ENCODE data around the gene CPNE9. TPM values are rescaled to one million over a fixed set of nuclear protein-coding genes. Genes with fewer than 3 reads are reported as not detected.

The CPNE9 gene
- total and polyA plus RNA-seq, 2 experiments from 2014 or later = 7.0 to 8.8 TPM

GRCh38 chr3:9747267-9747666 is 43.6 kb downstream of the CPNE9 start (continued):
- no peak for TF ChIP-seq CTCF (conservative IDR thresholded peaks at IDR 0.05; ENCODE audit: low read depth in 2 of 2)
- TF ChIP-seq ZNF331 (CRISPR knock-in tag; IDR thresholded peaks at IDR 0.05; ENCODE audit: low read depth) = no peak
- no peak for TF ChIP-seq ETS1 (IDR thresholded peaks at IDR 0.05)
- TF ChIP-seq EZH2 (IDR thresholded peaks at IDR 0.05; ENCODE audit: low read depth, unreplicated experiment) = no peak

- Histone ChIP-seq H3K9me2 (ENCODE audit: insufficient read depth) (no peaks in the 10 kb centered on the region; the same call in 1 of the 2 replicates), H3K27ac (ENCODE audit: low read depth) (no peak overlapping the region), H3K36me3 (ENCODE audit: insufficient read depth) (peaks cover 21% of the 10 kb centered on the region), H2AFZ (no peak overlapping the region), H3K4me2 (no peak overlapping the region), H3K4me3 (no peak overlapping the region), H3F3A (replicated peaks; ENCODE audit: low read depth) (peaks cover 20% of the 10 kb centered on the region), H3K79me2 (replicated peaks; ENCODE audit: insufficient read depth) (peaks cover 12% of the 10 kb centered on the region), H3K4me1 (ENCODE audit: insufficient read depth) (peaks cover 9% of the 10 kb centered on the region; the same call in 1 of the 2 replicates), H4K20me1 (replicated peaks; ENCODE audit: insufficient read depth) (no peaks in the 10 kb centered on the region), H3K27me3 (ENCODE audit: insufficient read depth) (no peaks in the 10 kb centered on the region)
- DNase-seq (ENCODE audit: low spot score) (no peak), ATAC-seq (no peak)
- no peak overlapping the region for H3K4me3 Mint-ChIP-seq
- peaks cover 3% of the 10 kb centered on the region; the same call in 2 of the 3 replicates for H3K4me1 Mint-ChIP-seq
- H3K36me3 Mint-ChIP-seq (ENCODE audit: low read depth) = peaks cover 78% of the 10 kb centered on the region
- peaks cover 11% of the 10 kb centered on the region for H3K27me3 Mint-ChIP-seq (ENCODE audit: insufficient read depth, low read depth, poor library complexity)
- no peak overlapping the region for H3K27ac Mint-ChIP-seq
- TF ChIP-seq CTCF (conservative IDR thresholded peaks at IDR 0.05; ENCODE audit: low read depth in 2 of 2) (no peak), ZNF331 (CRISPR knock-in tag; IDR thresholded peaks at IDR 0.05; ENCODE audit: low read depth) (no peak), ETS1 (IDR thresholded peaks at IDR 0.05) (no peak)
- no peaks in the 10 kb centered on the region for H3K9me3 Mint-ChIP-seq
Measured at GRCh38 chr3:9748031-9748430, 44.4 kb downstream of the CPNE9 start.

- ATAC-seq = peak; percentile 44
- no peak for DNase-seq (ENCODE audit: low spot score)
- peaks cover 12% of the 10 kb centered on the region for H3K79me2 ChIP-seq (replicated peaks; ENCODE audit: insufficient read depth)
- H3K36me3 ChIP-seq (ENCODE audit: insufficient read depth) = peaks cover 21% of the 10 kb centered on the region
- no peaks in the 10 kb centered on the region; the same call in 1 of the 2 replicates for H3K9me2 ChIP-seq (ENCODE audit: insufficient read depth)
- H3K27ac Mint-ChIP-seq = peak overlapping the region; percentile 98
- H3K4me1 ChIP-seq (ENCODE audit: insufficient read depth) = peaks cover 9% of the 10 kb centered on the region; the same call in 1 of the 2 replicates
- H2AFZ ChIP-seq = peak overlapping the region; percentile 72
- H3K4me2 ChIP-seq = peak overlapping the region; percentile 96
- no peaks in the 10 kb centered on the region for H3K9me3 Mint-ChIP-seq
- H3K36me3 Mint-ChIP-seq (ENCODE audit: low read depth) = peaks cover 73% of the 10 kb centered on the region
- TF ChIP-seq CTCF (conservative IDR thresholded peaks at IDR 0.05; ENCODE audit: low read depth in 2 of 2) = 0 out of 4 replicates have a peak, but pooled peaks of 1 of the 2 experiments have one; percentile 5
- TF ChIP-seq EZH2phosphoT487 (IDR thresholded peaks at IDR 0.05; ENCODE audit: unreplicated experiment) = no peak
- peak overlapping the region; percentile 93 for H3K27ac ChIP-seq (ENCODE audit: low read depth)
- peaks cover 20% of the 10 kb centered on the region for H3F3A ChIP-seq (replicated peaks; ENCODE audit: low read depth)
- peak overlapping the region; percentile 86 for H3K4me3 ChIP-seq
- peaks cover 3% of the 10 kb centered on the region; the same call in 2 of the 3 replicates for H3K4me1 Mint-ChIP-seq
- H3K27me3 Mint-ChIP-seq (ENCODE audit: insufficient read depth, low read depth, poor library complexity) = peaks cover 7% of the 10 kb centered on the region
- no peaks in the 10 kb centered on the region for H3K27me3 ChIP-seq (ENCODE audit: insufficient read depth)
- H3K4me3 Mint-ChIP-seq = peak overlapping the region; percentile 93
- no peaks in the 10 kb centered on the region for H4K20me1 ChIP-seq (replicated peaks; ENCODE audit: insufficient read depth)
Measured at GRCh38 chr3:9749296-9749644, 45.6 kb downstream of the CPNE9 start.
